HG02981 (cell line): Measurements from ENCODE around the gene RNF43.

ENCODE experiments used
- ATAC-seq: cut with Tn5 transposase; IDR thresholded peaks from one replicate; pipeline ENCODE4 v1.9.1; 2021; ENCODE audit warnings: mild to moderate bottlenecking, moderate library complexity; ENCODE audit not compliant: unreplicated experiment

Gene RNF43

GRCh38 chr17:58417300-58418092, at the start of gene RNF43:
TSS of gene RNF43 (minus strand) at chr17:58417534. CDS start at chr17:58415577, 1,957 bp downstream.
- ATAC-seq, result peak; percentile 96

GRCh38 chr17:58455491-58455890, 38.2 kb upstream of the RNF43 start:
- no peak for ATAC-seq

GRCh38 chr17:58452738-58453137, 35.4 kb upstream of the RNF43 start:
- no peak for ATAC-seq

GRCh38 chr17:58447039-58447975, 30.0 kb upstream of the RNF43 start:
- no peak for ATAC-seq

GRCh38 chr17:58446086-58446485, 28.8 kb upstream of the RNF43 start:
- no peak for ATAC-seq

GRCh38 chr17:58436805-58437239, 19.5 kb upstream of the RNF43 start:
- no peak for ATAC-seq

GRCh38 chr17:58436245-58436644, 18.9 kb upstream of the RNF43 start:
- ATAC-seq, result no peak

- no peak for ATAC-seq
Measured at GRCh38 chr17:58432806-58433573, 15.7 kb upstream of the RNF43 start.

- ATAC-seq, result no peak
Measured at GRCh38 chr17:58427807-58428206, 10.5 kb upstream of the RNF43 start.

- ATAC-seq, result no peak
Measured at GRCh38 chr17:58421711-58422110, 4.4 kb upstream of the RNF43 start.

- no peak for ATAC-seq
Measured at GRCh38 chr17:58420827-58421226, 3.5 kb upstream of the RNF43 start.

GRCh38 chr17:58416937-58417299, 416 bp downstream of the RNF43 start:
- ATAC-seq, result no peak

- no peak for ATAC-seq
Measured at GRCh38 chr17:58416396-58416795, 938 bp downstream of the RNF43 start.

GRCh38 chr17:58415371-58416055, 1.8 kb downstream of the RNF43 start:
- ATAC-seq, result no peak

GRCh38 chr17:58414596-58414997, 2.7 kb downstream of the RNF43 start:
- ATAC-seq, result no peak

- ATAC-seq, result no peak
Measured at GRCh38 chr17:58413684-58414083, 3.6 kb downstream of the RNF43 start.

GRCh38 chr17:58412961-58413586, 4.3 kb downstream of the RNF43 start:
- no peak for ATAC-seq

- ATAC-seq, result no peak
Measured at GRCh38 chr17:58412064-58412703, 5.2 kb downstream of the RNF43 start.

GRCh38 chr17:58411408-58411894, 5.9 kb downstream of the RNF43 start:
- no peak for ATAC-seq
